AG08395 (cell line): ENCODE measurements around the gene KCNJ12.

Source experiments
- DNase-seq: peaks from one replicate; pipeline ENCODE4 v3.0.0; 2012; ENCODE audit warnings: mixed read lengths, low spot score

Gene KCNJ12

GRCh38 chr17:21368545-21369246, 7.5 kb upstream of the KCNJ12 start:
- no peak for DNase-seq

GRCh38 chr17:21369395-21369794, 6.8 kb upstream of the KCNJ12 start:
- no peak for DNase-seq

- DNase-seq, result no peak
These were observed 5.7 kb upstream of the KCNJ12 start for GRCh38 chr17:21370430-21370829.

- DNase-seq, result no peak
These were observed 4.6 kb upstream of the KCNJ12 start for GRCh38 chr17:21371511-21372081.

GRCh38 chr17:21372256-21372954, 3.8 kb upstream of the KCNJ12 start:
- DNase-seq, result no peak

- DNase-seq, result no peak
These were observed 3.1 kb upstream of the KCNJ12 start for GRCh38 chr17:21373036-21373435.

GRCh38 chr17:21373696-21374440, 2.3 kb upstream of the KCNJ12 start:
- DNase-seq, result no peak

- DNase-seq, result no peak
These were observed 1.6 kb upstream of the KCNJ12 start for GRCh38 chr17:21374441-21375161.

GRCh38 chr17:21375162-21375560, 996 bp upstream of the KCNJ12 start:
- DNase-seq, result no peak

GRCh38 chr17:21375757-21376080, 438 bp upstream of the KCNJ12 start:
- no peak for DNase-seq

GRCh38 chr17:21376759-21377690, 868 bp downstream of the KCNJ12 start:
- peak; percentile 55 for DNase-seq

GRCh38 chr17:21377705-21378396, 1.7 kb downstream of the KCNJ12 start:
- DNase-seq, result no peak

- DNase-seq, result no peak
These were observed 2.4 kb downstream of the KCNJ12 start for GRCh38 chr17:21378553-21378952.

- DNase-seq, result no peak
These were observed 3.0 kb downstream of the KCNJ12 start for GRCh38 chr17:21379080-21379711.

GRCh38 chr17:21380659-21381058, 4.5 kb downstream of the KCNJ12 start:
- no peak for DNase-seq

GRCh38 chr17:21381076-21381706, 5.0 kb downstream of the KCNJ12 start:
- no peak for DNase-seq

GRCh38 chr17:21382560-21383495, 6.7 kb downstream of the KCNJ12 start:
- no peak for DNase-seq

- DNase-seq, result no peak
These were observed 9.2 kb downstream of the KCNJ12 start for GRCh38 chr17:21385281-21385845.
